Mammary epithelial cell (primary cell): Measurements from ENCODE around the gene DPAGT1.

Experiments used
- CTCF ChIP-seq, 2 donors: IDR thresholded peaks in 1 of 2; conservative IDR thresholded peaks in 1 of 2; 2 replicates each; pipeline ENCODE4 v1.5.1; 2011 to 2012; ENCODE audit warnings: inconsistent platforms in 2 of 2, low read length in 2 of 2, mild to moderate bottlenecking in 2 of 2, control low read depth in 1 of 2, low read depth in 1 of 2; ENCODE audit not compliant: insufficient read depth in 1 of 2; ENCODE audit errors: extremely low read depth in 1 of 2
- EZH2 ChIP-seq: IDR thresholded peaks from 2 replicates; pipeline ENCODE4 v1.6.1; 2012; ENCODE audit warnings: low read length, inconsistent platforms, borderline replicate concordance

GRCh38 chr11:119091966-119092879 lies 9.4 kb downstream of the DPAGT1 start:
- no peak for TF ChIP-seq CTCF (conservative IDR thresholded peaks at IDR 0.05 in 1 of 2, IDR thresholded peaks at IDR 0.05 in 1 of 2; ENCODE audit: extremely low read depth in 1 of 2, insufficient read depth in 1 of 2, low read depth in 1 of 2, low read length in 2 of 2)
- TF ChIP-seq EZH2, result no peak
